Mesangial cell (primary cell): ENCODE measurements around the gene VSTM2L. TPM values are rescaled to one million over a fixed set of nuclear protein-coding genes. Genes with fewer than 3 reads are reported as not detected.

ENCODE experiments used
- total RNA-seq: library from RNA; depleted of rRNA; stranded (reverse); fragments of >200 nt; gene quantifications from 2 replicates; pipeline ENCODE4 v1.2.3, GENCODE V29; 2015

VSTM2L gene, protein sequence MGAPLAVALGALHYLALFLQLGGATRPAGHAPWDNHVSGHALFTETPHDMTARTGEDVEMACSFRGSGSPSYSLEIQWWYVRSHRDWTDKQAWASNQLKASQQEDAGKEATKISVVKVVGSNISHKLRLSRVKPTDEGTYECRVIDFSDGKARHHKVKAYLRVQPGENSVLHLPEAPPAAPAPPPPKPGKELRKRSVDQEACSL
- total RNA-seq = 2.0 and 5.5 TPM in 2 replicates

DNA sequence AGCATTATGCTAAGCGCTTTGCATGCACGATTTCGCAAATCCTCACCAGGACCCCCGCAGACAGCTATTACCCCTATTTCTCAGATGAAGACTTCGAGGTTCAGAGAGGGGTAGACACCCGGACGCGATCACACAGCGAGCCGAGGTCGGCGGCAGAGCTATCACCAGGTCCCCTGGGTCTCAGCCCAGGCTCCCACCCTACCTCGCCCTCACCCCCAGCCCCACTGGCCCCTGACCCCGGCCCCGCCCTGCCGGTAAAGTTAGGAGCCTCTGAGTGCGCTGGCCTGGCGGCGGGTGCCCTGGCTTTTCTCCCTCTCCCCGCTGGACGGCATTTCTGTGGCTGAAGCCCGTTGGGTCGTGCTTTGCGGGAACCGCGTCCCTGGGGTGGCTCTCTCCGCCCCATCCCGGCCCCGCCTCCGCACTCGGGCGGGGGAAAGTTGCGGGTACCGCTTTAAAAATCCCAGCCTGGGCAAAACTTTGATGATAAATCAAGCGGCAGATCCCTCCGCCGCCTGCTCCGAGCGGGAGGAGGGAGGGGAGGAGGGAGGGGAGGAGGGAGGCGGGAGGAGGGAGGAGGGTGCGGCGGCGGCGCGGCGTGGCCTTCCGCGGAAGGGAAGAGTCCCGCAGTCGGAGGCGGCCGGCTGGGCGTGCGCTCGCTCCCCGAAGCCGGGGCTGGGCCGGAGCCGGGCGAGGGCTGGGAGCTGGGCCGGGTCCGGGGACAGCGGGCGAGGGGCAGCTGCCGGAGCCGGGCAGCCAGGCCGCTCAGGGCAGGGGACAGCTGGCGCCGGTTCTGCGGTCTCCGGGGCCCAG is at the start of gene VSTM2L:
VSTM2L (plus strand) TSS at position 624 of the 810 bp plus-strand sequence. CDS start 224 bp downstream, outside the sequence.

Other genes starting within 250 kb of the VSTM2L start
- 21.3 and 27.9 TPM in 2 replicates for gene CTNNBL1, start 209.1 kb upstream of the VSTM2L start, total RNA-seq
- 14.7 and 23.5 TPM in 2 replicates for gene TTI1, start 130.3 kb downstream of the VSTM2L start, total RNA-seq
- gene RPRD1B, start 130.6 kb downstream of the VSTM2L start, total RNA-seq = 12.7 and 13.8 TPM in 2 replicates